Retinal pigment epithelial cell (primary cell): ENCODE results near the gene FAM98C.

Source experiments
- DNase-seq: peaks from one replicate; pipeline ENCODE4 v3.0.0-alpha.2; 2010; ENCODE audit warnings: low read depth
- H3K4me3 ChIP-seq: 2 replicates; pipeline ENCODE4 v1.5.1; 2011; ENCODE audit warnings: mild to moderate bottlenecking, low read length, control low read depth, moderate library complexity
- CTCF ChIP-seq: conservative IDR thresholded peaks from 2 replicates; pipeline ENCODE4 v1.5.1; 2011; ENCODE audit warnings: low read depth, low read length, control low read depth, inconsistent platforms

FAM98C gene

GRCh38 chr19:38402967-38403674 lies at the start of gene FAM98C:
Gene FAM98C (plus strand): TSS chr19:38403093. CDS start chr19:38403154, 61 bp downstream.
- peak; percentile 80 for TF ChIP-seq CTCF
- H3K4me3 ChIP-seq: peak within 1 kb of the TSS; percentile 68
- DNase-seq: peak; percentile 82

- H3K4me3 ChIP-seq: no peak overlapping the region
- TF ChIP-seq CTCF: no peak
- no peak for DNase-seq
These were observed 46.9 kb upstream of the FAM98C start for GRCh38 chr19:38355728-38356725.

- H3K4me3 ChIP-seq: no peak overlapping the region
- no peak for TF ChIP-seq CTCF
- DNase-seq: no peak
These were observed 44.8 kb upstream of the FAM98C start for GRCh38 chr19:38358071-38358470.

GRCh38 chr19:38359242-38360021 lies 43.5 kb upstream of the FAM98C start:
- TF ChIP-seq CTCF: no peak
- H3K4me3 ChIP-seq: no peak overlapping the region
- DNase-seq: no peak

GRCh38 chr19:38360351-38360750 lies 42.5 kb upstream of the FAM98C start:
- no peak for TF ChIP-seq CTCF
- no peak for DNase-seq
- H3K4me3 ChIP-seq: no peak overlapping the region

GRCh38 chr19:38360839-38361631 lies 41.9 kb upstream of the FAM98C start:
- TF ChIP-seq CTCF: no peak
- H3K4me3 ChIP-seq: peak overlapping the region; percentile 65
- no peak for DNase-seq
